ENCODE data around the gene LNX2.

- TF ChIP-seq CTCF (IDR thresholded peaks at IDR 0.05) (no peak), EZH2 (IDR thresholded peaks at IDR 0.05; ENCODE audit: borderline replicate concordance, insufficient read depth, low read depth, low read length, poor library complexity, severe bottlenecking) (no peak)
Measured at GRCh38 chr13:27627380-27627779, 7.1 kb upstream of the LNX2 start.
